GM19452 (cell line): ENCODE results near the gene SEC14L2.
"Not testable (repeated sequence)": the region's sequence is repeated elsewhere in the genome, so short reads cannot be mapped to it uniquely, and the experiment has no call there.

Experiments used
- ATAC-seq: cut with Tn5 transposase; IDR thresholded peaks from one replicate; pipeline ENCODE4 v1.9.1; 2021; ENCODE audit not compliant: unreplicated experiment

Gene SEC14L2

GRCh38 chr22:30455075-30455840, 58.4 kb downstream of the SEC14L2 start:
- ATAC-seq: no peak

- no peak for ATAC-seq
Measured at GRCh38 chr22:30457981-30458380, 61.2 kb downstream of the SEC14L2 start.

- ATAC-seq: no peak
Measured at GRCh38 chr22:30459181-30460052, 62.6 kb downstream of the SEC14L2 start.

- no peak for ATAC-seq
Measured at GRCh38 chr22:30460147-30460546, 63.3 kb downstream of the SEC14L2 start.

GRCh38 chr22:30460555-30460954, 63.7 kb downstream of the SEC14L2 start:
- ATAC-seq: not testable (repeated sequence)

- no peak for ATAC-seq
Measured at GRCh38 chr22:30469165-30469564, 72.3 kb downstream of the SEC14L2 start.

GRCh38 chr22:30470655-30471054, 73.8 kb downstream of the SEC14L2 start:
- ATAC-seq: no peak

GRCh38 chr22:30471616-30472318, 74.9 kb downstream of the SEC14L2 start, which contains the start of gene SEC14L3:
Gene SEC14L3, minus strand, starts transcription at chr22:30472017. Its CDS starts 59 bp downstream, at chr22:30471958.
- no peak for ATAC-seq

GRCh38 chr22:30472994-30473720, 76.3 kb downstream of the SEC14L2 start:
- ATAC-seq: no peak

- ATAC-seq: no peak
Measured at GRCh38 chr22:30474121-30474520, 77.3 kb downstream of the SEC14L2 start.
